NCI-H187 (cell line): ENCODE results near the gene ATP7B.
"Not testable (repeated sequence)": the region's sequence is repeated elsewhere in the genome, so short reads cannot be mapped to it uniquely, and the experiment has no call there.

Experiments
- DNase-seq, 2 experiments: peaks; one replicate each; lab custom pipeline; 2025; lab: John Stamatoyannopoulos, UW

Gene ATP7B

GRCh38 chr13:52010890-52011631, at the start of gene ATP7B:
Gene ATP7B, minus strand, starts transcription at chr13:52011450. Its CDS starts 113 bp downstream, at chr13:52011337.
- no peak for DNase-seq

GRCh38 chr13:52053460-52053859, 42.2 kb upstream of the ATP7B start:
- DNase-seq: no peak

- DNase-seq: no peak
These were observed 40.1 kb upstream of the ATP7B start for GRCh38 chr13:52051400-52051799.

- DNase-seq: no peak
These were observed 37.3 kb upstream of the ATP7B start for GRCh38 chr13:52048516-52048915.

- no peak for DNase-seq
These were observed 36.2 kb upstream of the ATP7B start for GRCh38 chr13:52047463-52047862.

GRCh38 chr13:52043675-52044074, 32.4 kb upstream of the ATP7B start:
- DNase-seq: no peak

GRCh38 chr13:52036037-52036436, 24.8 kb upstream of the ATP7B start:
- no peak for DNase-seq

GRCh38 chr13:52034616-52035226, 23.5 kb upstream of the ATP7B start:
- no peak for DNase-seq

- DNase-seq: no peak
These were observed 21.8 kb upstream of the ATP7B start for GRCh38 chr13:52033039-52033438.

- not testable (repeated sequence) for DNase-seq
These were observed 19.2 kb upstream of the ATP7B start for GRCh38 chr13:52030401-52030800.

- DNase-seq: no peak
These were observed 18.3 kb upstream of the ATP7B start for GRCh38 chr13:52029569-52029968.

GRCh38 chr13:52027832-52028231, 16.6 kb upstream of the ATP7B start:
- no peak for DNase-seq

GRCh38 chr13:52026246-52026626, 15.0 kb upstream of the ATP7B start:
- no peak for DNase-seq

GRCh38 chr13:52025475-52026245, 14.4 kb upstream of the ATP7B start:
- DNase-seq: no peak

GRCh38 chr13:52024481-52024880, 13.2 kb upstream of the ATP7B start, which contains the start of gene UTP14C:
Gene UTP14C, plus strand, starts transcription at chr13:52024691. Its CDS starts 4,114 bp downstream, at chr13:52028805.
- no peak for DNase-seq

- no peak for DNase-seq
These were observed 11.1 kb upstream of the ATP7B start for GRCh38 chr13:52022356-52022755.

- DNase-seq: no peak
These were observed 8.9 kb upstream of the ATP7B start for GRCh38 chr13:52020191-52020590.

- no peak for DNase-seq
These were observed 5.0 kb upstream of the ATP7B start for GRCh38 chr13:52016296-52016695.

- DNase-seq: no peak
These were observed 1.2 kb upstream of the ATP7B start for GRCh38 chr13:52012512-52012836.

- DNase-seq: peak; percentile 94 to 98
These were observed 622 bp upstream of the ATP7B start, which contains the start of gene ALG11 for GRCh38 chr13:52011632-52012511. Gene ALG11, plus strand, starts transcription at chr13:52012398. Its CDS starts 21 bp downstream, at chr13:52012419.

GRCh38 chr13:52009946-52010345, 1.3 kb downstream of the ATP7B start:
- no peak for DNase-seq
